Measurements from ENCODE around the gene VCAM1. TPM values are rescaled to one million over a fixed set of nuclear protein-coding genes. Genes with fewer than 3 reads are reported as not detected.

Gene VCAM1
- total and polyA plus RNA-seq, 9 donors = 19.0 to 91.4 (median 32.1) TPM

- 64 to 75% (median 75%) methylated on average over 2 of the region's 2 CpGs for WGBS, 3 donors
- no peak overlapping the region for H3K27ac ChIP-seq
Measured at GRCh38 chr1:100703716-100704115, 15.8 kb upstream of the VCAM1 start.

GRCh38 chr1:100704473-100704872, 15.1 kb upstream of the VCAM1 start:
- TF ChIP-seq EP300 (IDR thresholded peaks at IDR 0.05) (no peak), POLR2A (IDR thresholded peaks at IDR 0.05) (no peak), CTCF (IDR thresholded peaks at IDR 0.05) (no peak)
- intact Hi-C loops (cut with DNase I) = no loop called here
- no peaks in the 10 kb centered on the region for H3K27me3 ChIP-seq
- H3K36me3 ChIP-seq = no peaks in the 10 kb centered on the region
- peaks cover 11% of the 10 kb centered on the region for H3K4me1 ChIP-seq (ENCODE audit: insufficient read depth)
- 84 to 88% (median 87%) methylated on average over 3 of the region's 3 CpGs for WGBS, 3 donors
- H3K27ac ChIP-seq = no peak overlapping the region
- H3K9me3 ChIP-seq = no peaks in the 10 kb centered on the region
- DNase-seq = no peak
- H3K4me3 ChIP-seq = no peak overlapping the region

More at GRCh38 chr1:100703716-100704115, 15.8 kb upstream of the VCAM1 start:
- no peaks in the 10 kb centered on the region for H3K36me3 ChIP-seq
- no peak for DNase-seq
- intact Hi-C loops (cut with DNase I) = no loop called here
- no peaks in the 10 kb centered on the region for H3K9me3 ChIP-seq
- no peak overlapping the region for H3K4me3 ChIP-seq
- TF ChIP-seq EP300 (IDR thresholded peaks at IDR 0.05) (no peak), CTCF (IDR thresholded peaks at IDR 0.05) (no peak), POLR2A (IDR thresholded peaks at IDR 0.05) (no peak)
- H3K27me3 ChIP-seq = no peaks in the 10 kb centered on the region
- H3K4me1 ChIP-seq (ENCODE audit: insufficient read depth) = peaks cover 7% of the 10 kb centered on the region

GRCh38 chr1:100706296-100706695, 13.2 kb upstream of the VCAM1 start:
- Histone ChIP-seq H3K4me1 (ENCODE audit: insufficient read depth) (peaks cover 17% of the 10 kb centered on the region), H3K36me3 (no peaks in the 10 kb centered on the region), H3K27ac (peak overlapping the region in 1 of 2 donors; percentile 6), H3K27me3 (no peaks in the 10 kb centered on the region), H3K4me3 (no peak overlapping the region), H3K9me3 (no peaks in the 10 kb centered on the region)
- TF ChIP-seq POLR2A (IDR thresholded peaks at IDR 0.05) = no peak
- no peak for TF ChIP-seq CTCF (IDR thresholded peaks at IDR 0.05)
- TF ChIP-seq EP300 (IDR thresholded peaks at IDR 0.05) = no peak
- intact Hi-C loops (cut with DNase I) = no loop called here
- 88 to 92% (median 92%) methylated on average over 1 of the region's 1 CpG for WGBS, 3 donors
- DNase-seq = no peak

GRCh38 chr1:100706856-100707255, 12.7 kb upstream of the VCAM1 start:
- no peak for DNase-seq
- WGBS, 3 donors = 48 to 77% (median 72%) methylated on average over 1 of the region's 1 CpG
- TF ChIP-seq EP300 (IDR thresholded peaks at IDR 0.05) (no peak), CTCF (IDR thresholded peaks at IDR 0.05) (no peak), POLR2A (IDR thresholded peaks at IDR 0.05) (no peak)
- intact Hi-C loops (cut with DNase I) = no loop called here
- no peaks in the 10 kb centered on the region for H3K9me3 ChIP-seq
- no peaks in the 10 kb centered on the region for H3K36me3 ChIP-seq
- H3K4me3 ChIP-seq = no peak overlapping the region
- H3K27ac ChIP-seq = peak overlapping the region in 1 of 2 donors; percentile 6
- H3K27me3 ChIP-seq = no peaks in the 10 kb centered on the region
- peaks cover 17% of the 10 kb centered on the region for H3K4me1 ChIP-seq (ENCODE audit: insufficient read depth)
